ENCODE results near the gene MYH6. TPM values are rescaled to one million over a fixed set of nuclear protein-coding genes. Genes with fewer than 3 reads are reported as not detected.

MYH6 gene
- total RNA-seq, 2 donors from 2014 or later = 0.26 to 1.6 TPM

- H3K27ac ChIP-seq = no peak overlapping the region
- H3K27me3 ChIP-seq = no peaks in the 10 kb centered on the region
- intact Hi-C loops (cut with DNase I) = no loop called here
- H3K4me1 ChIP-seq = peaks cover 16% of the 10 kb centered on the region
- no peak overlapping the region for H3K4me3 ChIP-seq
- no peak for ATAC-seq
- no peaks in the 10 kb centered on the region for H3K9me3 ChIP-seq
- DNase-seq = no peak
- 75 to 85% methylated on average over 8 of the region's 8 CpGs for WGBS, 2 donors
- no peaks in the 10 kb centered on the region for H3K36me3 ChIP-seq (replicated peaks in 1 of 2; ENCODE audit: insufficient read depth in 1 of 2, low read depth in 2 of 2)
- TF ChIP-seq POLR2A (IDR thresholded peaks at IDR 0.05) (no peak), CTCF (IDR thresholded peaks at IDR 0.05) (no peak)
Observed at GRCh38 chr14:23349156-23349845, 58.8 kb downstream of the MYH6 start.

- intact Hi-C loops (cut with DNase I) = no loop called here
- no peak for ATAC-seq
- 89 to 91% methylated on average over 6 of the region's 6 CpGs for WGBS, 2 donors
Observed at GRCh38 chr14:23348297-23348655, 59.8 kb downstream of the MYH6 start.

GRCh38 chr14:23347406-23348296 lies 60.4 kb downstream of the MYH6 start:
- DNase-seq (no peak), ATAC-seq (no peak)
- Histone ChIP-seq H3K4me1 (peaks cover 12% of the 10 kb centered on the region), H3K9me3 (no peaks in the 10 kb centered on the region), H3K4me3 (no peak overlapping the region), H3K36me3 (replicated peaks in 1 of 2; ENCODE audit: insufficient read depth in 1 of 2, low read depth in 2 of 2) (no peaks in the 10 kb centered on the region), H3K27me3 (no peaks in the 10 kb centered on the region), H3K27ac (no peak overlapping the region)
- TF ChIP-seq CTCF (IDR thresholded peaks at IDR 0.05) = no peak
- TF ChIP-seq POLR2A (IDR thresholded peaks at IDR 0.05) = no peak
- 96 to 99% methylated on average over 14 to 17 of the region's 19 CpGs for WGBS, 2 donors
- intact Hi-C loops (cut with DNase I) = no loop called here

More at GRCh38 chr14:23348297-23348655, 59.8 kb downstream of the MYH6 start:
- H3K4me1 ChIP-seq = peaks cover 16% of the 10 kb centered on the region
- no peaks in the 10 kb centered on the region for H3K9me3 ChIP-seq
- H3K4me3 ChIP-seq = no peak overlapping the region
- DNase-seq = no peak
- H3K36me3 ChIP-seq (replicated peaks in 1 of 2; ENCODE audit: insufficient read depth in 1 of 2, low read depth in 2 of 2) = no peaks in the 10 kb centered on the region
- H3K27me3 ChIP-seq = no peaks in the 10 kb centered on the region
- TF ChIP-seq POLR2A (IDR thresholded peaks at IDR 0.05) = no peak
- no peak overlapping the region for H3K27ac ChIP-seq

- no peaks in the 10 kb centered on the region for H3K9me3 ChIP-seq
- H3K4me3 ChIP-seq = no peak overlapping the region
- H3K27ac ChIP-seq = no peak overlapping the region
- ATAC-seq = no peak
- TF ChIP-seq CTCF (IDR thresholded peaks at IDR 0.05) (no peak), POLR2A (IDR thresholded peaks at IDR 0.05) (no peak)
- 75 to 86% methylated on average over 10 of the region's 27 CpGs for WGBS, 2 donors
- H3K27me3 ChIP-seq = no peaks in the 10 kb centered on the region
- H3K36me3 ChIP-seq (replicated peaks in 1 of 2; ENCODE audit: insufficient read depth in 1 of 2, low read depth in 2 of 2) = no peaks in the 10 kb centered on the region
- H3K4me1 ChIP-seq = peaks cover 4% of the 10 kb centered on the region
- no peak for DNase-seq
- intact Hi-C loops (cut with DNase I) = no loop called here
Observed at GRCh38 chr14:23346693-23347405, 61.2 kb downstream of the MYH6 start.

All from body of pancreas (tissue), 4 donors.